Left renal pelvis (tissue), 4 donors: ENCODE results near the gene TEKT5. TPM values are rescaled to one million over a fixed set of nuclear protein-coding genes. Genes with fewer than 3 reads are reported as not detected.
"Not testable (repeated sequence)": the region's sequence is repeated elsewhere in the genome, so short reads cannot be mapped to it uniquely, and the experiment has no call there.

Experiments used
- DNase-seq, 4 donors: peaks; one replicate each; pipeline ENCODE4 v3.0.0-alpha.2; 2013; ENCODE audit warnings: low read depth in 4 of 4, low spot score in 3 of 4
- polyA plus RNA-seq, 4 donors: library from polyadenylated mRNA; unstranded; fragments of 120-200 nt; gene quantifications; one replicate each; pipeline ENCODE4 v1.2.1, GENCODE V29; 2013; ENCODE audit not compliant: insufficient read length in 4 of 4

Gene TEKT5
- under 1 TPM; 0.16 to 0.53 (median 0.24) TPM for polyA plus RNA-seq

DNA sequence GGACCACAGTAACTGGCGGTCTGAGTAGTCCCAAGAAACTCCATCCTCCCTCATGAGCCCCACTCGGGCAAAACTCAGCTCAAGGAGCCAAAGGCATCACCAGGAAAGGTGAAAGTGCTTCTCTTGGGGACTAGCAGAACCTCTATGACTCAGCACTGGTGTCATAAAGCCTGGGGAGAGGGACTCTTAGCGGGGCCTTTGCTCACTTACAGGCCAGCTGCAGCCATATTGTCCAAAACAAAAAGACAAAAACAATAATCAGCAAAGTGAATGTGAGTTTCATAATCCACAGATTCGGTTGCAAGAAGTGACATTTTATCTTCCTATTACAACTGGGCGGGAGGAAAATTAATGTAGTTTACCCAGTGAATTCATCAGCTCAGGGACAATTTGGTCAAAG lies at the start of gene TEKT5:
Gene TEKT5 (minus strand): TSS at position 101 of the 400 bp plus-strand sequence. CDS start 57 bp downstream, at position 44.
- DNase-seq, result no peak

DNA sequence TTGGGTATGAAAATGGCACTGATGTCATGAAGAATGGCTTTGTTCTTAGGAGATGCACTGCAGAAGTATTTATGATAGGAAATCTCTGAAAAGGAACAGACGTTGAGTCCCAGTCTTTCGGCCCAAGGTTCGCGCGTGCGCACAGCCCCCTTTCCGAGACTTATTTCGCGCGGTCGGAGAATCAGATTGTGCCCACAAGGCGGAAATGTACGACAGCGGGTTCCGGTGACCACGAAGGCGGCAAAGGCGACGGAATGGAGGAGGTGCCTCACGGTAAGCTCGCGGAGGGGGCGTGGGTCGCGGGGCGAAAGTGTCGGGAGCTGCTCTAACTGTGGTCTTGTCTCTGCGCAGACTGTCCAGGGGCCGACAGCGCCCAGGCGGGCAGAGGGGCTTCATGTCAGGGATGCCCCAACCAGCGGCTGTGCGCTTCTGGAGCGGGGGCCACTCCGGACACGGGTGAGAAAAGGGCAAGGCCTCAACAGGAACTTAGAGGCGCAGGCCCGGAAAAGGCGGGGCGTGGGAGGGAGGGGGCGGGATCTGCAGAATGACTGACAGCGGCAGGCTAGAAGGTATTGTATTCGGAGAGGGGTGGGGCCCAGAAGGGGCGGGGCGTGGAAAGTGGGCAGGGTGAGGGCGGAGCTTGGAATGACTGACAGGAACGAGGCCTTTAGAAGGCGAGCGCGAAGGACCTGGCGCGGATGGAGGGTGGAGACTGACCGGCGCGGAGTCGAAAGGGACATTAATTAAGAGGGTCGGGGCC lies 49.1 kb upstream of the TEKT5 start, which contains the start of gene NUBP1:
Gene NUBP1 (plus strand): TSS at position 233 of the 760 bp plus-strand sequence. CDS start 22 bp downstream, at position 255.
- peak; percentile 94 to 98 (median 96) for DNase-seq

DNA sequence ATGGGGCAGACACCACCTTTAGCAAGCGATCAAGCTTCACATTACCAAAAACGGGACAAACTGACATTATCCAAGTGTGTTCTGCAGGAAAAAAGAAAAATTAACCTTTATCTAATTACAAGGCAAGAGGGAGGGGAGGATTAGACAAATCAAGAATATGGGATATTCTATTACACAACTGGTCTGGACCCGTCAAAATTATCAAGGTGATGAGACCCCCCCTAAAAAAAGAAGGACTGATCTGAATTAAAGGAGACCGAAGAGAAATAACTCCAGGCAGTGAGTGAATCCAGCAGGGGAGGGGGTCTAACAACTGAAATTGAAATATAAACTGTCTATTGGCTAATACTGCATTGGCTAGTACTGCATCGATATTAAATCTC lies 48.5 kb upstream of the TEKT5 start:
- no peak for DNase-seq

DNA sequence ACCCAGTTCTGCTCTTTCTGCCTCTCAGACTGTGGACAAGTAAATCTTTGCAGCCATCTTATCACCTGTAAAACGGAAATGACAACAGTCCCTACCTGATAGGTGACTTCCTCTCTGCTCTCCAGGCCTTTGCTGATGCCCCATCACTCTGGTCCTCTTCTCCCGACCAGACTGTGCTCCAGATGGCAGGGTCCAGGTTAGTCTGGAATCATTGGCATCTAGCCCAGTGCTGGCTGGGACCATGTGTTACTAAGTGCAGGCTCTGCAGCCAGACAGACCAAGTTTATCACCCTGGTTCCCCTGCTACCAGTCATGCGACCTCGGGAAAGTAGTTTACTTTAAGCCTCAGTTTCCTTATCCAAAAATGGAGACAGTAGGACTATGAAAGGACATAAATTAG lies 47.1 kb upstream of the TEKT5 start:
- DNase-seq, result no peak

DNA sequence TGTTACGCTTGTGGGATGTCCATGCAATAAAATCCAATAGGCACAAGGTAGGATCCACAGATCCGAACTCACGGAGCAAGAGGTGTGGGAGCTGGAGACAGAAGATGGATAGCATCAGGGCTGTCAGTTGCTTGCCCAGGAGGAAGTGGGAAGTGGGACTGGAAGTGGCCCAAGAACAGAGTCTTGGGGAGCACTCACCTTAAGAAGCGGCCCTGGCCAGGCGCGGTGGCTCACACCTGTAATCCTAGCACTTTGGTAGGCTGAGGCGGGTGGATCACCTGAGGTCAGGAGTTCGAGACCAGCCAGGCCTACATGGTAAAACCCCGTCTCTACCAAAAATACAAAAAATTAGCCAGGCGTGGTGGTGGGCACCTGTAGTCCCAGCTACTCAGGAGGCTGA lies 46.5 kb upstream of the TEKT5 start:
- not testable (repeated sequence) for DNase-seq

DNA sequence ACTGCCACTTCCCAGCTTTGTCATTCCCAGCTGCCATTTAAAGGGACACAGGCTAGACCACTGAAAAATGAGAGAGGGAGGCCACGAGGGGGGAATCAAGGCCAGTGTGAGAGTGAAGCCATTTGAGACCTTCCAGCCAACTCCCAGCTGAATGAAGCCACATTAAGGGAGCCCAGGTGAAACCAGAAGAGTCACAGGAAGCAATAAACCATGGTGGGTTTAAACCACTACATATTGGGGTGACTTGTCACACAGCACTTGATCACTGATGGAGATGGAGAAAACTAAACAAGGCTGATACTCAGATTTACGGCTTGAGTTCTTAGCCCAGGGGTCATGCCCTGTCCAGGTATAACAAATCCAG lies 46.1 kb upstream of the TEKT5 start:
- DNase-seq, result no peak

DNA sequence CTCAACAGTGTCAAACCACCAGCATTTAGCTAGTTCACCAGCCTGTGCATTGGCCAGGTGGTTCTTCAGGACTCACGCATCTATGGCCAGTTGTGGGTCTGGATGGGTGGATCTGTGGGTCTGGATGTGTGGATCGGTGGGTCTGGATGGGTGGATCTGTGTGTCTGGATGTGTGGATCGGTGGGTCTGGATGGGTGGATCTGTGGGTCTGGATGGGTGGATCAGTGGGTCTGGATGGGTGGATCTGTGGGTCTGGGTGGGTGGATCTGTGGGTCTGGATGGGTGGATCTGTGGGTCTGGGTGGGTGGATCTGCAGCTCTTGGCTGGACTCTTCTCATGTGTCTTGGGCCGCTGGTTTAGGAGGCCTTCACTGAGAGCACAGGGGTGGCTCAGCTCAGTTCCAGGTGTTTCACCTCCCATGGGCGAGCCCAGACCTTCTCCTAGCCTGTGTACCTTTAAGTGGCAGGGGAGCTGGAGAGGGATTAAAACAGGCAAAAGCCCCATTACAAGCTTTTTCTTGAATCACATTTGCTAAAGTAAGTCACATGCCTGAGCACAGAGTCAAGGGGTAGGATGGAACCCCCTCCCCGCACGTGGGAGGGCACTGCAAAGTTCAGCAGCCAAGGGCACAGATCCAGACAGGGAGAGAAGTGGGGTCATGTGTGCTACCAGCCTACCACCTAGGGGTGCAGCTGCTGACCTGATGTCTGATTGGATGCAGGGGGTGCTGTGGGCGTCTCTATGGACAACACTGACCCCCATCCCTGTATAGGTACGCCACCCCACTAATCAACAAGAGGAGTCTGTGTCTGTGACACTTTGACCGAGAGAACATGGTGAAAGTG lies 45.5 kb upstream of the TEKT5 start:
- no peak for DNase-seq

DNA sequence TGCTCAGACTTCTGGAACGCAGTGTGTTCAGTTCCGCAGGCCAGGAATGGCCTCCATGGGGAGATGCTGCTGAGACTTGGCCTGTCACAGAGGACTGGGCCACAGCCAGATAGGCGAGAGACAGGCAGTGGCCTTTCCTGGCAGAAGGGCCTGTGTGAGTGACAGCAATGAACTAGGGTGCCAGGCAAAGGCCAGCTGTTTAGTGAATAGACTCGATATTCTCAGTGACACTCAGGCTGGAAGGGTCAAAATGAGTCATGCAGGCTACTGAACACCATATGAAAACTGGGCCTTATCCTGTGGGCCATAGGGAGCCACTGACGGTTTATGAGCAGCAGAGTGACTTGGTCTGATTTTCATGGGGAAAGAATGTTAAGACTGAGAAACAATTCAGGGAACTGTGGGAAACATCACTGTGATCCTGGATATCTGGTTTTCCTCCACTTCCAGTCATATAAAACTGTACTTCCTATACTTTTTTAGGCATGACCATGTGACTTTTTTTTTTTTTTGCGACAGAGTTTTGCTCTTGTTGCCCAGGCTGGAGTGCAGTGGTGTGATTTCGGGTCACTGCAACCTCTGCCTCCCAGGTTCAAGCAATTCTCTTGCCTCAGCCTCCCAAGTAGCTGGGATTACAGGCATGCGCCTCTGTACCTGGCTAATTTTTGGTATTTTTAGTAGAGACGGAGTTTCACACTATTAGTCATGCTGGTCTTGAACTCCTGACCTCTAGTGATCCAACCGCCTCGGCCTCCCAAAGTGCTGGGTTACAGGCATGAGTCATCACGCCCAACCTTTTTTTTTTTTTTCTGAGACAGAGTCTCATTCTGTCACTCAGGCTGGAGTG lies 43.7 kb upstream of the TEKT5 start:
- DNase-seq, result no peak

DNA sequence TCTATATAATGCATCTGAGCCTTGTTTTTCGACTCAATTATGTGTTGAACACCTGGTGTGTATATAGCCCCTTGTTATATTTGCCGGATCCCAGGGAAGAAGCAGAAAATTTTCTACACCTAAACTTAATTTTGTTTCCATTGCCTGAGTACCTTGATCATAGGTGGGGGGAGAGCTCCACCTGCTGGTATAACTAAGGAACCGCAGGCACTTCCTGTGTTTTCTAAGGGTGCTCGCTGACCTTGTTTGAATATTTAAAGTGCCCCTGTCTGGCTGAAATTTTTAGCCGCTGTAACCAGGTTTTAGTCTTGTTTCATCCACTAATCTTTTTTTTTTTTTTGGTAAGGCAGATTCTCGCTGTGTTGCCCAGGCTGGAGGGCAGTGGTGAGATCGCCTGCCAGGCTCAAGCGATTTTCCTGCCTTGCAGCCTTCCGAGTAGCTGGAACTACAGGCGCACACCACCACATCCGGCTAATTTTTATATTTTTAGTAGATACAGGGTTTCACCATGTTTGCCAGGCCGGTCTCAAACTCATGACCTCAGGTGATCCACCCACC lies 42.4 kb upstream of the TEKT5 start:
- DNase-seq, result peak in 2 of 4 donors; percentile 29 to 39

DNA sequence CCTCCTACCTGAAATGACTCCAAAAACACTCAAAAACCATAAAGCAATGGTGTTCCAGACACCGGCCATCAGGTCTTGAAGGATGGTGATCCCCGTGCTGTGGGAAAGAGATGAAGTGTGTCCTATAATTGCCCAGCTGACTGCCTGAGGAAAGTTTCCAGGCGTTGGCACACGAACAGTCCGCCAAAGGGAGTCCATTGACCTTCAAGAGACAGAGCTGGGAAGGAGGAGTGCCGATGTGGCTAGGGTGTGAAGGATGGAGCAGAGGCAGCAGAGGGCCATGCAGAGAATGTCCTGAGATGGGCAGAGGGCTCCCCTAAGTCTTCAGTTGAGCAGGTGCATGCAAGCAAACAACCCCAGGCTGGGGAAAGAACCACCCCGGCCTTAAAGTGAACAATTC lies 37.1 kb upstream of the TEKT5 start:
- DNase-seq, result no peak

DNA sequence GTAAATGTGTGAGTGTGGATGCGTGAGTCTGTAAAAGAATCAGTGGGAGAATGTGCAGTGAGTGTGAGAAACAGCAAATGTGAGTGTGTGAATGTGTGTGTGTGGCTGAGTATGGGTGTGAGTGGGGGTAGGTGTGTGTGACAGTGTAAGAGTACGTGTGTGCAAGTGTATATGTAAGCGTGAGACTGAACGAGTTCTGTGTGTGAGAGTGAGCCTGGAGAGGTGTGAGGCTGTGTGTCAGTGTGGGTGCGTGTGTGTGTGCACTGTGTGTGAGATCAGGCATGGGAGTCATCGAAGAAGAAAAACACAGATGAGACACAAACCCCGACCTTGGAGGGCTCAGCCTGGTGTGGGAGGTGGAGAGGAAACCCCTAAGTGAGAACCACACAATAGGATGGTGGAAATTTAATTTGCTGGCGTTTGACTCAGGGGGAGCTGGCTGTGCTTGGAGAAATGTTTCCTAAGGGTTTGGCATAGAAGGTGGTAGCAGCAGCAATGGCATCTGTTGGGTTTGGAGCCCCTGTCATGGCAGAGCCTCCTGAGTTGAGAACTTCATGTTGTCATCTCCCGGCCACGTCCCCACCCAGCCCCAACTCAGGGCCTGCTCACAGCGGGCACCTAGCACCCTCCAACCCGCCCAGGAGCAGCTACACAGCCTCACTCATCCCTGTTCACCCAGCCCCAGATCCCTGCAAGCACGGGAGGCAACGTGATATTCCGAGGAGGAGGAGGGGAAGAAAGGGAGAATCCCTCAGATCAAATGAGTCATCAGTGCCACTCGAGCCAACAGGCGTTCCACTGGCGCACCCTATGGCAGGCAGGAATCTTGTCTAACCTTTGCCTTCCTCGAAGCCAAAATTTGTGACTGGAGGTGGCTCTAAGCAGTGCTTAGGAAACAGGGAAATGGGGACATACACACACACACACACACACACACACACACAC lies 34.6 kb upstream of the TEKT5 start:
- DNase-seq, result no peak

DNA sequence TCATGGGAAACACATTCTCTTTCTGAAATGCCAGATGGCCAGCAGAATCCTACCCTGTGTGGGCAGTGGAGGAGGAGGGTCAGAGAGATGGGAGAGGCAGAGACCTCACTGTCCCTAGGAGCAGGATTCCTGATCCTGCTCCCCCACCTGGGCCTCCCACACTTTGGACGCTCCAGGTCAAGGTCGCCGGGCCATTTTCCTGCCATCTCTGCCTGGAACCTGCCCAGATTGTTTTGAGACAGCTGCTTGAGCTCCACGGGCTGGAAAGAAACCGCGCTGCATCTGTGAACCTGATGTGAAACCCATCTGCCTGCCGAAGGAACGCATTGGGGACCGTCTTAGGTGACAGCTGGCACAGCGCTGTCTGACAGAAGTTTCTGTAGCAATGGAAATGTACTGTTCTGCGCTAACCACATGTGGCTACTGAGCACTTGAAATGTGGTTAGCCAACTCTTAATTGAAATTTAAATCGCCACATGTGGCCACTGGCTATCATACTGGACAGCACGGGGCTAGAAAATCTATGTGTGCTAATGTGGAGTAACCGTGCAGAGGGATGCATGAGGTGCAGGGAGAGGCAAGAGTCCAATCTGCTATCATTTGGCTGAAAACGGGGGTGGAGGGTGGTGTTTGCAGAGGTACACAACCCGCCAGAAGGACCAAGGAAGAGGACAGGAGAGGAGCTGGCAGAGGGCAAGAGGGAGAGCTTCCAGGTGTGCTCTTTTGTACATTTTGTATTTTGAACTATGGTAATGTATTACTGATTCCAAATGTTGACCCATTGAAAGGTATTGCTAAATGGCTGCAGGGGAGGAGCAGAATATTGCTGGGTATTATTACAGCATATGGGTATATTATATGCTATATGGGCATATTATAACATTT lies 33.5 kb upstream of the TEKT5 start:
- peak in 1 of 4 donors; percentile 37 for DNase-seq

DNA sequence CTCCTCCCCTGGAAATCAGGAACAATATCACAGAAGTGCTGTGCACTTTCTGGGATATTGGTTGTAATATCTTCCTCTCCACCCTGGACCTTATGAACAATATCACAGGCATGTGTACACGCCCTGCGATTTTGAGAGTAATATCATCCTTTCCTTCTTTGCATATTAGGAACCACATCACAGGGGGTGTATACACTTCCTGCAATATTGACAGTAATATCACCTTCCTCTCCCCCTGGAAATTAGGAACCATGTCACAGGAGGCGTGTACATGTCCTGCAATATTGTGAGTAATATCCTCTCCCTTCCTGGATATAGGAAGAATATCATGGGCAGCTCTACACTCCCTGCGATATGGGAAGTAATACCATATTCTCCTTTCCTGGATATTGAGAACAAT lies 14.2 kb upstream of the TEKT5 start:
- no peak for DNase-seq

DNA sequence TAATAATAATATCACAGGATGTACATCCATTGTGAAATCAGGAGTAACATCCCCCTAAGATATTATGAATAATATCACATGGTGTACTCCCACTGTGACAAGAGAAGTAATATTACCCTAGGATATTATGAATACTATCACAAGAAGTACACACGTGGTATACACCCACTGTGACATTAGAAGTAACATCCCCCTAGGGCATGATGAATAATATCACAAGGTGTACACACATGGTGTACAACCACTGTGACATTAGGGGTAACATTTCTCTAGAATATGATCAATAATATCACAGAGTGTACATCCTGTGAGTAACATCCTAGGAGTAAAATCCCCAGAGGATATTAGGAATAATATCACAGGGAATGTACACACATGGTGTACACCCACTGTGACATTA lies 5.0 kb upstream of the TEKT5 start:
- DNase-seq, result no peak

DNA sequence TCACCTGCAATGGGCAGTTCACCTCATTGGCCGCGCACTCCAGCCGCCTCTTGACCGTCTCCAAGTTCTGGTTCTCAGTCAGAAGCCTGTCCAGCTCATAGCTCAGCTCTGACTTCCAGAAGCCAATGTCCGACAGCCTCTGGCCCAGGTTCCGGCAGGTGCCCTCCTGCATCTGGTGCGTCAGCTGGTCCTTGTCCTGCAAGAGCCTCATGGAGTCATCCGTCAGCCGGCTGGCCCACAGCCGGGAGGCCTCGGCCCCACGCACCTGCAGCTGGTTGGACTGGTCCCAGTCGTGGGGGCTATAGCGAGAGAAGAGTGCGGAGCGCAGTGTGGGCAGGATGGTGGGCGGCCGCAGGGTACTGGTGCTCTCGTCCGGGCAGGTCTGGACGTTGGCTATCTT lies 424 bp downstream of the TEKT5 start:
- DNase-seq, result no peak

DNA sequence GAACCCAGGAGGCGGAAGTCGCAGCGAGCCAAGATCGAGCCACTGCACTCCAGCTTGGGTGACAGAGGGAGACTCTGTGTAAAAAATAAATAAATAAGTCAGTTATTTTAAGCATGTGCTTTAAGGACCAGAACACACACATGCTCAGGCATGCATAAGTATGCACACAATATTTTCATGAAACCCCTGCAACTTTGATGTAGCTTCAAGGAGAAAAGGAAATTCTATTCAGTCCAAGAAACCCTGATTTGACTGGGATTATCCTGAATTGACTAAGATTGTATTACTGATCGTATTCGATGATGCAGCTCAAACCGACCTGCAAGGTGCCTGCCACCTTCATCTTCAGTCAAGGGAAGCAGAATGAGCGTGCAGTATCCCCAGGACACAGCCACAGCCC lies 841 bp downstream of the TEKT5 start:
- DNase-seq, result no peak

DNA sequence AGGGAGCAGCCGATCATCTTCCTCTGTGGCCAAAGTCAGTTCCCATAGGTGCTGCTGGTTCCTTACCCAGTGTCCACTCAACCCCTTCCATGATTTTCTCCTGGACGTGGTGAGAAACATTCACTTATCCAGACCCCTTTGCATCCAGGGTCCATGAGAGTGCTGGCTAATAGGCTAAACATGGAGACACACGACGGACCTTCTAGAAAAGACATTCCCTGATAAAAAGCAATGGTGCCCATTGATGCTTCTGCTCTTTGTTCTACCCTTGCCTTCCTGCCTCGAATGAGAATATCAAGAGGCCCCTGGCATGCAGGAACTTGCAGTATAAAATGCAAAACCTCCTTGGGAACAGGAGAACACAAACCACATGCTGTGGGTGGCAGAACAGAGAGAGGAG lies 2.3 kb downstream of the TEKT5 start:
- no peak for DNase-seq

DNA sequence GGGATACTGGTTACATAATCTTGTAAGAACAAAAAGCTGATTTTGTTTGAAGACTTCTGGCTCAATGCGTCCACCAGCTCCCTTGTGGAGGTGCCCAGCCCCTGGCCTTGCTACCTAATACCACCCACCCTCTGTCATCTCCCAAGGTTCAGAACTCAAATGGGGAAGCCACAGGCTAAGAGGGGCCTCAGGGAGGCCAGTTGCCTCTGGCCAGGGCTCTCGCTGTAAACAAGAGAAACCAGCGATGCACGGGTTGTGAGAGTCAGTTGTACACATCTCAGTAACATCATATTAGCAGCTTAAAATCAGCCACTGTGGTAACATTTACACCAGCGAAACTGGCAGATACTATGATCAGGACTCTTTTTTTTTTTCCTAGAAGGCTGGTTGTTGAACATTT lies 6.0 kb downstream of the TEKT5 start:
- no peak for DNase-seq

DNA sequence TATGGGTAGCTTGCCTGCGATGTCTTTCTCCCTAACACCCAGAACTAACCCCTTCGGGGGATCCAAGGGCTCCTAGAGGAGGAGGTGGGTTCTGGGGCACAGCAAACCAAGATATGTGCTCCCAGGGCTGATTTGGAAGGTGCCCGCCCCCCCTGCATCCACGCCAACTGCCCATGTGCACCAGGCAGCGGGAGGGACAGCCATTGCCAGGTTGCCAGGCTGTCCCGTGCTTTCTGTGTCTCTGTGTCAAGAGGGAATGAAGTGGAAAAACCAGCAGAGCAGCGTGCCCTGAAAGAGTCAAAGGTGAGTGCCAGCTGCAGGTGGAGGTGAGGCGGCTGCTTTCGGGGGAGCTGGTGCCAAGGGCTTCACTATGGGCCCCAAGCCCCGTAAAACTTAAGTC lies 6.4 kb downstream of the TEKT5 start:
- DNase-seq, result no peak
